A549 (cell line): ENCODE results near the gene TCP11L2. TPM values are rescaled to one million over a fixed set of nuclear protein-coding genes. Genes with fewer than 3 reads are reported as not detected.
A peak's percentile ranks its signal among the peaks of the same experiment; 100 is the strongest.

Experiments used
- ATAC-seq, 2 experiments: fragments of 200-7000 bp in 1 of 2; fragments of >200 bp in 1 of 2; cut with Nextera tagmentation in 1 of 2; cut with Tn5 transposase in 1 of 2; 3 replicates each; pipeline versions ENCODE4 v1.8.0 to v1.9.1; 2018 to 2020; ENCODE audit warnings: mild to moderate bottlenecking in 1 of 2, moderate library complexity in 1 of 2
- CTCF ChIA-PET: fragments of 300-600 bp; sonication (Branson Sonifier 250); formaldehyde crosslinking; extraction: SDS; loops from one replicate; lab custom pipeline; 2021; ENCODE audit warnings: antibody characterized with exemption, inconsistent platforms; lab: Yijun Ruan, JAX
- POLR2A ChIA-PET: fragments of 350-600 bp; formaldehyde crosslinking; extraction: SDS; loops from one replicate; lab custom pipeline; 2021; ENCODE audit warnings: antibody characterized with exemption, inconsistent platforms; lab: Yijun Ruan, JAX
- DNase-seq, 2 experiments: peaks; one replicate each; pipeline versions ENCODE4 v3.0.0 to v3.0.0-alpha.2; 2011 to 2016; ENCODE audit warnings: low read depth in 1 of 2, low spot score in 1 of 2
- FAIRE-seq: peaks from 2 replicates; lab custom pipeline; 2011; peaks lifted over from hg19 to GRCh38; lab: Jason Lieb, UNC
- H3K27ac ChIP-seq, 2 experiments: fragments of >200 bp; sonication (Bioruptor Twin); formaldehyde crosslinking; 3 replicates each; pipeline ENCODE4 v1.5.1; 2016 to 2017
- H3K4me1 ChIP-seq: fragments of >200 bp; sonication (Bioruptor Twin); formaldehyde crosslinking; 3 replicates; pipeline ENCODE4 v1.6.1; 2016
- H3K4me2 ChIP-seq: fragments of >200 bp; sonication (Bioruptor Twin); formaldehyde crosslinking; 3 replicates; pipeline ENCODE4 v1.6.1; 2016
- H3K4me3 ChIP-seq: fragments of >200 bp; sonication (Bioruptor Twin); formaldehyde crosslinking; 3 replicates; pipeline ENCODE4 v1.5.1; 2016
- H3K9me3 ChIP-seq: fragments of >200 bp; sonication (Bioruptor Twin); formaldehyde crosslinking; 3 replicates; pipeline ENCODE4 v1.6.1; 2016
- ATOH8 ChIP-seq: fragments of 250-450 bp; sonication (Bioruptor Pico); IDR thresholded peaks from 2 replicates; pipeline ENCODE4 v1.5.0; 2020; ENCODE audit warnings: low read depth, mild to moderate bottlenecking, moderate library complexity
- BHLHE40 ChIP-seq: IDR thresholded peaks from 2 replicates; pipeline ENCODE4 v1.6.1; 2012; ENCODE audit warnings: low read depth, low read length, inconsistent platforms
- CEBPB ChIP-seq, 2 experiments: fragments of >200 bp in 1 of 2; sonication (Bioruptor Twin) in 1 of 2; formaldehyde crosslinking in 1 of 2; IDR thresholded peaks; 2 replicates each; pipeline ENCODE4 v1.6.1; 2012 to 2016
- CHD4 ChIP-seq: fragments of 200-600 bp; sonication (generic); IDR thresholded peaks from 2 replicates; pipeline ENCODE4 v1.6.1; 2016; ENCODE audit warnings: antibody characterized with exemption, mild to moderate bottlenecking, borderline replicate concordance
- HDAC2 ChIP-seq: fragments of 200-600 bp; sonication (generic); IDR thresholded peaks from 2 replicates; pipeline ENCODE4 v1.6.1; 2016
- HEYL ChIP-seq: fragments of 250-450 bp; sonication (Bioruptor Pico); IDR thresholded peaks from 2 replicates; pipeline ENCODE4 v1.8.0; 2021; ENCODE audit warnings: mild to moderate bottlenecking, moderate library complexity
- MAFK ChIP-seq: fragments of 450-650 bp; IDR thresholded peaks from 2 replicates; pipeline ENCODE4 v1.6.1; 2014; ENCODE audit not compliant: partially characterized antibody
- MAX ChIP-seq: IDR thresholded peaks from 2 replicates; pipeline ENCODE4 v1.6.1; 2012
- NFE2L2 ChIP-seq: fragments of 150-350 bp; conservative IDR thresholded peaks from 2 replicates; pipeline ENCODE4 v1.6.1; 2014; ENCODE audit warnings: low read length
- NPAS2 ChIP-seq: fragments of 250-450 bp; sonication (Bioruptor Pico); IDR thresholded peaks from 2 replicates; pipeline ENCODE4 v1.8.0; 2022; ENCODE audit warnings: mild to moderate bottlenecking, moderate library complexity, borderline replicate concordance
- RAD21 ChIP-seq, 2 experiments: fragments of >200 bp in 1 of 2; sonication (Bioruptor Twin) in 1 of 2; formaldehyde crosslinking in 1 of 2; IDR thresholded peaks in 1 of 2; conservative IDR thresholded peaks in 1 of 2; 2 replicates in 1 of 2; 3 replicates in 1 of 2; pipeline ENCODE4 v1.6.1; 2012 to 2018; ENCODE audit warnings: inconsistent platforms in 1 of 2
- SMC3 ChIP-seq: fragments of >200 bp; sonication (Bioruptor Twin); formaldehyde crosslinking; IDR thresholded peaks from 3 replicates; pipeline ENCODE4 v1.6.1; 2018; ENCODE audit warnings: inconsistent platforms
- TFCP2L1 ChIP-seq: fragments of 250-450 bp; sonication (Bioruptor Pico); IDR thresholded peaks from 2 replicates; pipeline ENCODE4 v1.5.0; 2021; ENCODE audit warnings: mild to moderate bottlenecking
- ZNF302 ChIP-seq: fragments of 250-450 bp; sonication (Bioruptor Pico); IDR thresholded peaks from 2 replicates; pipeline ENCODE4 v1.9.0; 2021; ENCODE audit warnings: inconsistent platforms, mild to moderate bottlenecking, moderate library complexity
- WGBS: methylation state at CpG from one replicate; pipeline ENCODE4 v1.1.6; 2017; ENCODE audit errors: missing lambda C conversion rate; 5-methylcytosine and 5-hydroxymethylcytosine counted together
- polyA plus RNA-seq, 4 experiments: library from polyadenylated mRNA; depleted of rRNA in 3 of 4; stranded (reverse); fragments of >200 nt; fragmentation: RNase III in 1 of 4; extraction: RNeasy Plus Mini Kit Qiagen cat#74134 plus additional on column Dnase treatment in 1 of 4; gene quantifications; 2 replicates in 3 of 4; 3 replicates in 1 of 4; pipeline ENCODE4 v1.2.3, GENCODE V29; 2011 to 2017
- TF ChIP-seq, protein P1 (sequence below): fragments of 150-350 bp; IDR thresholded peaks from 2 replicates; pipeline ENCODE4 v1.6.1; 2014; ENCODE audit warnings: low read depth, mild to moderate bottlenecking, low read length
- TF ChIP-seq, protein P2 (sequence below): IDR thresholded peaks from 2 replicates; pipeline ENCODE4 v1.6.1; 2012
- TF ChIP-seq, protein P3 (sequence below): IDR thresholded peaks from 2 replicates; pipeline ENCODE4 v1.6.1; 2012; ENCODE audit warnings: low read depth, borderline replicate concordance
- TF ChIP-seq, protein P4 (sequence below): fragments of >200 bp; sonication (Bioruptor Twin); formaldehyde crosslinking; IDR thresholded peaks from 3 replicates; pipeline ENCODE4 v1.6.1; 2016

The TCP11L2 gene
- polyA plus RNA-seq, 2 of the 4 experiments (the other 2 are of a cell fraction) = 4.1 to 16.6 TPM

GRCh38 chr12:106288494-106289195, 13.9 kb upstream of the TCP11L2 start (continued):
- TF ChIP-seq ATOH8 (CRISPR knock-in tag) = no peak
- peak; percentile 74 for TF ChIP-seq MAX
- TF ChIP-seq NFE2L2 = no peak

- ATAC-seq = no peak
- POLR2A ChIA-PET = interaction anchor here (1.7 kb wide), 1 partner anchor 43 kb away, joined by 3 read pairs; no protein-coding TSS in a partner anchor
- Histone ChIP-seq H3K27ac (peak overlapping the region; percentile 95 to 98), H3K4me1 (peaks cover 31% of the 10 kb centered on the region), H3K4me2 (peak overlapping the region; percentile 37; the same call in 1 of the 3 replicates), H3K4me3 (no peak overlapping the region)
- 95% methylated on average over 1 of the region's 1 CpG for WGBS
- DNase-seq = no peak
- TF ChIP-seq BHLHE40 (no peak), ZNF302 (CRISPR knock-in tag) (peak; percentile 0; the same call in 1 of the 2 replicates), CEBPB (IDR thresholded peaks at IDR 0.05) (0 out of 4 replicates have a peak, but pooled peaks have one; percentile 7 to 15)
- TF ChIP-seq, all 56 proteins: peak for 2
- CTCF ChIA-PET = interaction anchor here (0.8 to 1.8 kb wide), 5 partner anchors 9 to 68 kb away, joined by 3 to 5 read pairs (median 3); partner anchors contain the start of gene POLR3B
- no peak for FAIRE-seq
- 0 out of 3 replicates have a peak, but pooled peaks cover 5% of the 10 kb centered on the region for H3K9me3 ChIP-seq
These were observed 13.3 kb upstream of the TCP11L2 start for GRCh38 chr12:106289196-106289681.

- Histone ChIP-seq H3K27ac (peak overlapping the region; percentile 95 to 98; a peak in 5 of 6 replicates), H3K4me3 (no peak overlapping the region), H3K4me1 (peaks cover 31% of the 10 kb centered on the region), H3K4me2 (no peak overlapping the region), H3K9me3 (0 out of 3 replicates have a peak, but pooled peaks cover 5% of the 10 kb centered on the region)
- no peak for DNase-seq
- POLR2A ChIA-PET = interaction anchor here (1.7 kb wide), 1 partner anchor 44 kb away, joined by 3 read pairs; no protein-coding TSS in a partner anchor
- 54% methylated on average over 2 of the region's 2 CpGs for WGBS
- no peak for FAIRE-seq
- no peak for ATAC-seq
- CTCF ChIA-PET = interaction anchor here (0.6 to 1.8 kb wide), 6 partner anchors 10 to 67 kb away, joined by 3 to 5 read pairs (median 4); partner anchors contain the start of gene POLR3B
- no peak for TF ChIP-seq MAFK
- no peak for TF ChIP-seq RAD21 (conservative IDR thresholded peaks at IDR 0.05 in 1 of 2, IDR thresholded peaks at IDR 0.05 in 1 of 2)
- TF ChIP-seq SMC3 = no peak
- no peak for TF ChIP-seq ZNF302 (CRISPR knock-in tag)
- TF ChIP-seq, protein P1, sequence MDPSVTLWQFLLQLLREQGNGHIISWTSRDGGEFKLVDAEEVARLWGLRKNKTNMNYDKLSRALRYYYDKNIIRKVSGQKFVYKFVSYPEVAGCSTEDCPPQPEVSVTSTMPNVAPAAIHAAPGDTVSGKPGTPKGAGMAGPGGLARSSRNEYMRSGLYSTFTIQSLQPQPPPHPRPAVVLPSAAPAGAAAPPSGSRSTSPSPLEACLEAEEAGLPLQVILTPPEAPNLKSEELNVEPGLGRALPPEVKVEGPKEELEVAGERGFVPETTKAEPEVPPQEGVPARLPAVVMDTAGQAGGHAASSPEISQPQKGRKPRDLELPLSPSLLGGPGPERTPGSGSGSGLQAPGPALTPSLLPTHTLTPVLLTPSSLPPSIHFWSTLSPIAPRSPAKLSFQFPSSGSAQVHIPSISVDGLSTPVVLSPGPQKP = no peak
- no peak for TF ChIP-seq TFCP2L1
- TF ChIP-seq, protein P2, sequence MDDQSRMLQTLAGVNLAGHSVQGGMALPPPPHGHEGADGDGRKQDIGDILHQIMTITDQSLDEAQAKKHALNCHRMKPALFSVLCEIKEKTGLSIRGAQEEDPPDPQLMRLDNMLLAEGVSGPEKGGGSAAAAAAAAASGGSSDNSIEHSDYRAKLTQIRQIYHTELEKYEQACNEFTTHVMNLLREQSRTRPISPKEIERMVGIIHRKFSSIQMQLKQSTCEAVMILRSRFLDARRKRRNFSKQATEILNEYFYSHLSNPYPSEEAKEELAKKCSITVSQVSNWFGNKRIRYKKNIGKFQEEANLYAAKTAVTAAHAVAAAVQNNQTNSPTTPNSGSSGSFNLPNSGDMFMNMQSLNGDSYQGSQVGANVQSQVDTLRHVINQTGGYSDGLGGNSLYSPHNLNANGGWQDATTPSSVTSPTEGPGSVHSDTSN = no peak
- TF ChIP-seq HEYL = no peak
- TF ChIP-seq HDAC2 = no peak
- TF ChIP-seq NPAS2 (CRISPR knock-in tag) = no peak
- TF ChIP-seq, protein P3, sequence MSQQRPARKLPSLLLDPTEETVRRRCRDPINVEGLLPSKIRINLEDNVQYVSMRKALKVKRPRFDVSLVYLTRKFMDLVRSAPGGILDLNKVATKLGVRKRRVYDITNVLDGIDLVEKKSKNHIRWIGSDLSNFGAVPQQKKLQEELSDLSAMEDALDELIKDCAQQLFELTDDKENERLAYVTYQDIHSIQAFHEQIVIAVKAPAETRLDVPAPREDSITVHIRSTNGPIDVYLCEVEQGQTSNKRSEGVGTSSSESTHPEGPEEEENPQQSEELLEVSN = no peak
- TF ChIP-seq, protein P4, sequence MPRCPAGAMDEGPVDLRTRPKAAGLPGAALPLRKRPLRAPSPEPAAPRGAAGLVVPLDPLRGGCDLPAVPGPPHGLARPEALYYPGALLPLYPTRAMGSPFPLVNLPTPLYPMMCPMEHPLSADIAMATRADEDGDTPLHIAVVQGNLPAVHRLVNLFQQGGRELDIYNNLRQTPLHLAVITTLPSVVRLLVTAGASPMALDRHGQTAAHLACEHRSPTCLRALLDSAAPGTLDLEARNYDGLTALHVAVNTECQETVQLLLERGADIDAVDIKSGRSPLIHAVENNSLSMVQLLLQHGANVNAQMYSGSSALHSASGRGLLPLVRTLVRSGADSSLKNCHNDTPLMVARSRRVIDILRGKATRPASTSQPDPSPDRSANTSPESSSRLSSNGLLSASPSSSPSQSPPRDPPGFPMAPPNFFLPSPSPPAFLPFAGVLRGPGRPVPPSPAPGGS = no peak
- TF ChIP-seq CHD4 = no peak
These were observed 11.9 kb upstream of the TCP11L2 start for GRCh38 chr12:106290666-106291065.
